Ishikawa (cell line): Measurements from ENCODE around the gene AP1B1.

Source experiments
- EGR1 ChIP-seq: IDR thresholded peaks from 2 replicates; pipeline ENCODE4 v1.6.1; 2012
- EP300 ChIP-seq: IDR thresholded peaks from 2 replicates; pipeline ENCODE4 v1.6.1; 2012; ENCODE audit warnings: borderline replicate concordance
- RAD21 ChIP-seq: IDR thresholded peaks from 2 replicates; pipeline ENCODE4 v1.6.1; 2012; ENCODE audit warnings: low read depth
- YY1 ChIP-seq: IDR thresholded peaks from 2 replicates; pipeline ENCODE4 v1.6.1; 2012; ENCODE audit warnings: low read depth

GRCh38 chr22:29388759-29389090 lies 355 bp upstream of the AP1B1 start:
- no peak for TF ChIP-seq YY1
- no peak for TF ChIP-seq RAD21
- TF ChIP-seq EP300 = no peak
- TF ChIP-seq EGR1 = no peak
